Activated CD4-positive, alpha-beta T cell treated with anti-CD3 and anti-CD28 coated beads, Interleukin-2, Interleukin-4, amounts not matched to agents 100 ng/mL and 50 ng/mL, durations not matched to agents 16 hours and 8 hours (primary cell): ENCODE results near the gene LINC00237.

ENCODE experiments used
- DNase-seq: peaks from one replicate; pipeline ENCODE4 v3.0.0-alpha.2; 2020; ENCODE audit warnings: low spot score

The LINC00237 gene

DNA sequence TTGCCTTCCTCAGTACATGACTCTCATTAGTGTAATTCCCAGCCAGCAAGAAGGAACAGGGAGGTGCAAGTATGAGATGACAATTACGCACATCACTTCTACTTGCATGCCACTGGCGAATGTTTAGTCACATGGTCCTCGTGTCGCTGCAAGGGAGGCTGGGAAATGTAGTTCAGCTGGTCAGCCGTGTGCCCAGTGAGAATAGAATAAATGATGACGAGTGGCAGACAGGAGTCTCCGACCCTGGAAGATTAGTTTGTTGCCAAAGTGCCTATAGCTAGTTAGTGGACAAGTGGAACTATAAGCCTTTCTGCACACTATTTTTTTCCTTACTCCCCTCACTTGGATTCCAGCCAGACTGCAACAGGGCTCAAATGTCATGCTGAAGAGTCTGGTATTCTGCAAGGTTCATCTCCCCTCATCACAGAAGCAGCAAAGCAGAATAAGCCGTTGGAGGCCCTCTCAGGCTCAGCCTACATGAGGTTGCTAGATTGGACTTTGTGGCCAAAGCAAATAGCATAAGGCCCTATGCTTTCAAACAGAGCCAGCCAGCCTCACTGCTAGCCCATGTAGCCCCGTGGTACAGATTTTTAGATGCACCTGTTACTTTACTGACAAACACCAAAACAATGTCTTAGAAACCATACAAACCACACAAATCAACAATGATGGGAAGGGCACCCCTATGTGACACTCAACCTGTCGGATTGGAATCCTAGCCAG lies 9.7 kb downstream of the LINC00237 start:
- DNase-seq = no peak

DNA sequence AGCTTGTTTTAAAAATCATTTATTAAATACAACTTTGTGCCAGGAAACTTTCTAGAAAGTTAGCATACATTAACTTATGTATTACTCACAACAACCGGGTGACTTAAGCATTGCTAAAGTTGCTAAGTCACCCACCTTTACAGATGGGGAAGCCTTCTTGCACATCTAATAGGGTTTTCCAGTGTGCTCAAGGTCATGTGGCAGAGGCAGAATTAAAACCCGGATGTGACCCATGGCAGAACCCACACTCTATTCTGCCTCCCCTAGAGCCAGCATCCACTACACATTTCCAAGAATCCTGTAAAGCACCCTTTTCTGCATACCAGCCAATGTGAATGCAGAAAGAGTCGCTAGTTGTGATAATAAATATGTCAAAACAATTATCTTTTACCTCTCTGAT lies 13.4 kb downstream of the LINC00237 start:
- no peak for DNase-seq

- DNase-seq = no peak
These were observed 15.4 kb downstream of the LINC00237 start for GRCh38 chr20:21090721-21091120.

DNA sequence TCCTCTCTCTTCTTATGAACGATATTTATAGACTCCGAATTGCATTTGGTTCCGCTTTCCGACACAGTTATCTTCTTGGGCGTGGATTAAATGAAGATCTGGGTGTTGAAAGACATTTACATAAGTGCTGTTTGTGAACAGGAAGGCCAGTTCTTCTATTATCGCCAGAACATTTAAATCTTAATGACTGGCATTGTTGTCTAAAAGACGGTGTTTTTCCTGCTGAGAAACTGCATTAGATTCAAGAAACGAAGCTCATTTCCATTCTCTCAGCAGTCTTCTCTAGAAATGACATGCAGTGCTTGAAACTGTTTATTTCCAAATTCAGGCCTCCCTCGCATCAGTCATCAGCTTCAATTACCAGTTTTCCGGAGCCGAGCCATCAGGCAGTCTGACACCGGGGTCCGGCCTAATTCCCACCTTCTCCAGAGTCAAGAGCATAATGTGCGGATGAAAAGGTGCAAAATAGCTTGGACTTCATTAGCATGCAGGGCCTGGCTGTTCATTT lies 16.0 kb downstream of the LINC00237 start:
- no peak for DNase-seq

DNA sequence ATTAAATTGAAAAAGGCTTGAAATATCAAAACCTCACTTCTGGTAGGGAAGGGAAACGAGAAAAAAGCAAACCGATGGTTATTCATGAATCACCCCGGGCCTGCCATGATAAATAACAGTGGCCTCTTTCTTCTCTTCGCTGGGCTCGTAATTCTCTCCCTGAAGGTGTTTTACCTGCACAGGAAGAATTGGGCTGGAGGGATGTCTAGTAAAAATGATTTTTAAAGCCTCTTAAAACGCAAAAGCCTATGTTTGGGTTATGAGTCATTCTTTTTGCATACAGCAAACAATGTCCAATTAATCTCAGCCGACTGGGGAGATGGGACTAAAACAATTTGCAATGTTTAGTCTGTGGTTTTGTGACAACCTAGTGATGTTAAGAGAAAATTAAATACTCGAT lies 16.8 kb downstream of the LINC00237 start:
- DNase-seq = no peak

DNA sequence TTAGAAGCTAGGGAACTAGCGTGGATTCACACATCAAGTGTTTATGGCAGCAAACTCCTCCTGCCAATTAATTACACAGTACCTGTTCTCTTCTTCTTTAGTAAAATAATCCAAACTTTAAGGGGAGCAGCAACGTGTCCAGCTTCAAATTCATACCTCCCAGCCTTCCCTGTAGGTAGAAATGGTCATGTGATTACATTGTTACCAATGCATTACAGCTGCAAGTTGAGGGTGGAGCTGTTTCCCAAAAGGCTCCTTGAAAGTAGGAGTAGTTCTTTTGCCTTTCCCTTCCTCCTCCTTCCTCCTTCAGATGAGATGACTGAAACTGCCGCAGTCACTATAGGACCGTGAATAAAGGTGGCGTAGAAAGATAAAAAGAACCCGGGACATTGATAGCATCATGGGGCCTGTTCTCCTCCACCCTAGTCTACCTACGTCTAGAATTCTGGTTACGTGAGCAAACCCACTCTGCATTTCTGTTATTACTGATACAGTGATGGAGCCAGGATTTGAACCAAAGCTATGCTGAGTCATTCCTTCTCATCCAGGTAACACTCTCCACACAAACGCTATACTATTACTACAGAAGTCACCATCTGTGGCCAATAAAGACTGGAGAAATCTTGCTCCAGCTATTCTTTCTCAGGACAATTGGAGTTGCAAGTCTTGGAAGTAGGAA lies 18.2 kb downstream of the LINC00237 start:
- DNase-seq = no peak

DNA sequence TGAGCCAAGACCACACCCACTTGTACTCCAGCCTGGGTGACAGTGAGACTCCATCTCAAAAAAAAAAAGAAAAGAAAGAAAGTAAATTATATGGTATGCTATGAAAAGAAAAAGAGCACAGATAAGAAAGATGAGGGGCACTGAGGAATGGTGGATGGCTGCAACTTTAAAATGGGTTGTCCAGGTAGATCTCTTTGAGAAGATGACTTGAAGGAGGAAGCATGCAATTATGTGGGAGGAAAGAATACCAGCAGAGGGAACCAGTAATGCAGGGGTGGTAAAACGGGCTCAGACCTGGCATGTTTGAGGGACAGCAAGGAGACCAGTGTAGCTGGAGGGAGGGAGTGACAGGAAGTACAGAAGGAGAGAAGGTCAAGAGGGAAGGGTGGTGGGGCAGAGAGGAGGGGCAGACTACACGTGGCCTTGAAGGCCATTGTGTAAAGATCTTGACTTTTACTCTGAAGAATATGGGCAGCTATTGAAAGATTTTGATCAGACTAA lies 22.3 kb downstream of the LINC00237 start:
- no peak for DNase-seq

- DNase-seq = no peak
These were observed 23.6 kb downstream of the LINC00237 start for GRCh38 chr20:21082584-21082983.

DNA sequence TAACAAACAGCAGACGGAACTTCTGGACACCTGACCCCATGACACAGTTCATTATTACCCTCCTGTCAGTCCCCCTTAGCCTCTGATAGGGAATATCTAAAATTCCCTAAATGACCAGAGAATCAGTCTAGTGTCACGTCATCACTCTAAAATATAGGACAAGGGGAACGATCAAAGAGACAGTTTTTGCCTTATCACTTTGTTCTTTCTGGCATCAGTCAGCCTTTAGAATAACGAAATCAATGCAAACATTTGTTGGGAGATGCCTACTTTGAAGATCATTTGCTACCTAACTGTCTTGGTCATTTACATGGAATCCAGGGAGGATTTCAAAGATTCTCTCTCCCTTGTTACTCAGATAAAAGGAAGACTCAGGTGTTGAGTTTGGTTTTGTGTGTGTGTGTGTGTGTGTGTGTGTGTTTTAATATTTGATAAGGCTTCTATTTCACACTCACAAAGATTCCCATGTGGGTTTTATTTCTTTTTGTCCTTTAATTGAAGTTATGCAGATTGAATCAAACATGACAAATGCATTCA lies 28.3 kb downstream of the LINC00237 start:
- DNase-seq = no peak

DNA sequence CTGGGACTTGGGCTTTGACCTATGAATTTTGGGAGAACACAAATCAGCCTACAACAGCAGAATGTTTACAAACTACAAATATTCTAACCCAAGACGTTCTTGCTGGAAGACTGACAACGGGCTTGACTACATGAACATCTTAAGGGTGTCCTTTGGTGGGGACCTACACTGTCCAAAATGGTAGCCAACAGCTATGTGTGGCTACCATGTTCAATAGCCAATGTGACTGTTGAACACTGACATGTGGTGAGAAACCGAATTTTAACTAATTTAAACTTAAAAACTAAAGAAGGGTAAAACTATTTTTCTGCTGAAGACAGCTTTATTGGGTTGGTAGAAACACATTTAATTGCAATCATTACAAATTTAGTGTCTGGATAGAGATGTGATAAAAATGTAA lies 30.1 kb downstream of the LINC00237 start:
- DNase-seq = no peak

- no peak for DNase-seq
These were observed 30.7 kb downstream of the LINC00237 start for GRCh38 chr20:21075471-21075870.

- DNase-seq = peak; percentile 39
These were observed 31.4 kb downstream of the LINC00237 start for GRCh38 chr20:21074605-21075336.

- DNase-seq = no peak
These were observed 38.9 kb downstream of the LINC00237 start for GRCh38 chr20:21067255-21067654.

DNA sequence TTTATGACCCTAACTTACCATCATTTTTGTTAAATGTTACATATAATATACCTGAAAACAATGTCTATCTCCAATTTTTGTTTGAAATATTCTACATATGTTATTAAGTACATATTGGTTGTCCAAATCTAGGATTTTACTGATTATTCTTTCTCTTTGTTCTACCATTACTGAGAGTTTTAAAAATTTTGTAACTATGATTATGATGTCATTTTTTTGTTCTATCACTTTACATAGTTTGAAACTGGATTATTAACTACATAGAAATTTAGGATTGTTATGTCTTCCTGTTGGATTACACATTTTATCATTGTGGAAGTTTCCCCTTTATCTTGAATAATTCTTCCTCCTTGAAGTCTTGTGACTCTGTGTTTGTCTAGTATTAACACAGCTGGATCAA lies 41.2 kb downstream of the LINC00237 start:
- DNase-seq = no peak

DNA sequence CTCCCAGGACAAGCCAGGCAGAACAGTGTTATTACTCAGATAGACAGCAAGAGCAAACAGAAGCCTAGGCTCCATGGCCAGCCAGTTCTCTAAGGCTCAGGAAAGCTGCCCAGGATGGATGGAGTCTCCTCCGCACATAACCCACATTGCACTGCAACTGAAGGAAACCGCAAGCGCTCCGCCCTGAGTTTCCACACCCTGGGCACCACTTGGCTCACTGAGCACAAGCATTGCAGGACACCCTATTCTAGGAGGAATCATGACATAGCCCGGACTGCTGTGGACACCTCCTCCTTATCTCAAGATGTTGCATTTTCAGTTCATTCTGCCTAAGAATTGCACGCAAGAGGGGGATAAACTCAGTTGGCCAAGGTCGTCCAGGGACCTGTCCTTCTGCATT lies 42.9 kb downstream of the LINC00237 start:
- no peak for DNase-seq

GRCh38 chr20:21053002-21053762 lies 53.0 kb downstream of the LINC00237 start:
- no peak for DNase-seq

GRCh38 chr20:21052686-21053001 lies 53.5 kb downstream of the LINC00237 start:
- DNase-seq = no peak

DNA sequence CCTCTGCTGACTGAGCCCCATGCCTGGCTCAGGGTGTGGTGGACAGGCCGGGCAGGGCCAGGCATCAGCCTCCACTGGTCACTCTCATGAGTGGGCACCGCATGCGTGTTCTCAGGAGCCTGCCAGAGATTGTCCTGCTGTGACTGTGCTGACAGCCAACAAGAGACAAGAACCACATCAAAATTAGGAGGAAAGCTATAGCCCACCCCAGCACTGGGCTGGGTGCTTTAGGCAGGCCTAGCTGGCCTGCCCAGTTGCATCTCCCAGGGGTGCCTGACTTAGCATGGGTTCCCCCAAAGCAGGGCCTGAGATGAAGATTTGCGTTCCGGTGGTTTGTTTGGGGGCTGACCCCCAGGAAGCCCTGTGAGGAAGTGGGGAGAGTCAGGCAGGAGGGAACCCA lies 53.9 kb downstream of the LINC00237 start:
- no peak for DNase-seq

DNA sequence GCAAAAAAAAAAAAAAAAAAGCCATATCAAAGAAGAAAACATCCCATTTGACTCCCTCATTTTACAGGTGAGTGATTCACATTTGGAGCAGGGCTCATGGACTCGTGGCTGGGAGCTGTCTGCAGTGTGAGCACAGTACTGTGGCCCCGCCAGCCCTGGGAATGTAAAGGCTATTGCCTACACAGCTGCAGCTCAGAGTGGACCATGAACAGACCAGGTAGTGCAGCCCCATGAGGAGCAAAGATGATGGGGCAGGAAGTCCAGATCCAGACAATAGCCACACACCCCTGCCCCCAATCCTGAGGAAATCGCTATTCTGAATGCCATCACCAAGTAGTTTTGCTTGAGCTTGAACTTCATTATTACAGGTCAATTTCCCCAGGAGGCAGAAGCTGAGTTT lies 55.4 kb downstream of the LINC00237 start:
- no peak for DNase-seq

DNA sequence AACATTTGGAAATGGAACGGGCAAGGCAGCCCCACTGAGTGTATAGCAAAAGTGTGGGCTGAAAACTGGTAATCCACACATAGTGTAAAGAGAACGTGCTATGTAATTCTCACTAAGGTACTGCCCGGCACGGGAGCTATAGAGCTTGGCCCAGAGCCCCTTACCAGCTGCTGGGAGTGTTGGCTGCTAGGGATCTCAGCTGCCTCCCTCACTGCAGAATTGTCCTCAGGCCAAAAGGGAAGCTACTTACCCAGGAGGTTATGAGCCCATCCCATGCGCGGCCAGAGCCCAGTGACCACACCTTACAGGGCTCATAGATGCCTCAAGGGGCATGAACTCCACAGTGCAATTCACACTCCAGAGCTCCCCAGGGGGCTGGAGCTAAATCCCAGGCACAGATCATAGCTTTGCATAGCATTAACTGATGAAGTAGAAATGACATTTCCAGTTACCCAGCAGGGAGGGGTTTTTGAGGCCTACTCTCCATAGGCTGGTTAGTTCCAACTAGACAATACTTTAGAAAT lies 56.8 kb downstream of the LINC00237 start:
- no peak for DNase-seq

- DNase-seq = peak; percentile 52
These were observed 57.3 kb downstream of the LINC00237 start for GRCh38 chr20:21048841-21049273.

- DNase-seq = no peak
These were observed 58.2 kb downstream of the LINC00237 start for GRCh38 chr20:21047981-21048380.
